BLaER1 (cell line): ENCODE results near the gene PPP2R2C.

ENCODE experiments used
- H3K27ac ChIP-seq: shearing (Covaris generic); formaldehyde crosslinking; 2 replicates; pipeline ENCODE4 v1.8.1; 2022
- H3K27me3 ChIP-seq: shearing (Covaris generic); formaldehyde crosslinking; 2 replicates; pipeline ENCODE4 v1.8.1; 2022
- H3K36me3 ChIP-seq: shearing (Covaris generic); formaldehyde crosslinking; 2 replicates; pipeline ENCODE4 v1.8.1; 2022
- H3K4me1 ChIP-seq: shearing (Covaris generic); formaldehyde crosslinking; 2 replicates; pipeline ENCODE4 v1.8.1; 2022
- H3K4me2 ChIP-seq: shearing (Covaris generic); formaldehyde crosslinking; 2 replicates; pipeline ENCODE4 v1.8.1; 2022
- H3K4me3 ChIP-seq: shearing (Covaris generic); formaldehyde crosslinking; 2 replicates; pipeline ENCODE4 v1.8.1; 2022
- H3K9ac ChIP-seq: shearing (Covaris generic); formaldehyde crosslinking; 2 replicates; pipeline ENCODE4 v1.8.1; 2022
- H3K9me3 ChIP-seq: shearing (Covaris generic); formaldehyde crosslinking; 2 replicates; pipeline ENCODE4 v1.8.1; 2022
- H4K20me1 ChIP-seq: shearing (Covaris generic); formaldehyde crosslinking; 2 replicates; pipeline ENCODE4 v1.8.1; 2022
- Cebpa-rat ChIP-seq: shearing (Covaris generic); IDR thresholded peaks from 2 replicates; pipeline ENCODE4 v1.8.1; 2022

Gene PPP2R2C

GRCh38 chr4:6280365-6280996 lies 191.9 kb downstream of the PPP2R2C start:
- Histone ChIP-seq H3K4me2 (peak overlapping the region; percentile 99), H3K4me1 (peaks cover 96% of the 10 kb centered on the region), H3K9ac (no peak overlapping the region; the same call in 1 of the 2 replicates), H3K36me3 (peaks cover 38% of the 10 kb centered on the region), H3K4me3 (no peak overlapping the region), H4K20me1 (peaks cover 75% of the 10 kb centered on the region), H3K27ac (0 out of 2 replicates have a peak overlapping the region, but pooled peaks have one; percentile 38), H3K27me3 (no peaks in the 10 kb centered on the region), H3K9me3 (no peaks in the 10 kb centered on the region)
- no peak for TF ChIP-seq Cebpa-rat

- no peak for TF ChIP-seq Cebpa-rat
- Histone ChIP-seq H4K20me1 (peaks cover 79% of the 10 kb centered on the region), H3K36me3 (peaks cover 36% of the 10 kb centered on the region), H3K4me1 (peaks cover 100% of the 10 kb centered on the region), H3K27ac (peak overlapping the region; percentile 13; the same call in 1 of the 2 replicates), H3K9me3 (no peaks in the 10 kb centered on the region), H3K27me3 (no peaks in the 10 kb centered on the region), H3K9ac (peak overlapping the region; percentile 9; the same call in 1 of the 2 replicates), H3K4me2 (peak overlapping the region; percentile 99), H3K4me3 (no peak overlapping the region)
Measured at GRCh38 chr4:6279582-6280289, 192.7 kb downstream of the PPP2R2C start.

GRCh38 chr4:6278801-6279197 lies 193.6 kb downstream of the PPP2R2C start:
- H3K27me3 ChIP-seq = no peaks in the 10 kb centered on the region
- peaks cover 83% of the 10 kb centered on the region for H4K20me1 ChIP-seq
- H3K4me2 ChIP-seq = peak overlapping the region; percentile 99
- TF ChIP-seq Cebpa-rat = no peak
- H3K27ac ChIP-seq = peak overlapping the region; percentile 80
- H3K9ac ChIP-seq = peak overlapping the region; percentile 65
- H3K9me3 ChIP-seq = no peaks in the 10 kb centered on the region
- H3K4me1 ChIP-seq = peaks cover 100% of the 10 kb centered on the region
- peaks cover 36% of the 10 kb centered on the region for H3K36me3 ChIP-seq
- 0 out of 2 replicates have a peak overlapping the region, but pooled peaks have one; percentile 29 for H3K4me3 ChIP-seq

- Histone ChIP-seq H3K9me3 (no peaks in the 10 kb centered on the region), H3K4me2 (peak overlapping the region; percentile 99), H3K27ac (peak overlapping the region; percentile 80), H4K20me1 (peaks cover 89% of the 10 kb centered on the region), H3K4me3 (peak overlapping the region; percentile 29; the same call in 1 of the 2 replicates), H3K36me3 (peaks cover 32% of the 10 kb centered on the region), H3K4me1 (peaks cover 100% of the 10 kb centered on the region), H3K9ac (peak overlapping the region; percentile 65), H3K27me3 (no peaks in the 10 kb centered on the region)
- TF ChIP-seq Cebpa-rat = no peak
Measured at GRCh38 chr4:6277935-6278800, 194.2 kb downstream of the PPP2R2C start.

- Histone ChIP-seq H3K27ac (peak overlapping the region; percentile 80), H4K20me1 (peaks cover 96% of the 10 kb centered on the region), H3K27me3 (no peaks in the 10 kb centered on the region), H3K4me3 (no peak overlapping the region), H3K36me3 (peaks cover 27% of the 10 kb centered on the region), H3K4me1 (peaks cover 100% of the 10 kb centered on the region), H3K4me2 (peak overlapping the region; percentile 99), H3K9me3 (no peaks in the 10 kb centered on the region), H3K9ac (peak overlapping the region; percentile 65; the same call in 1 of the 2 replicates)
- TF ChIP-seq Cebpa-rat = no peak
Measured at GRCh38 chr4:6277139-6277802, 195.1 kb downstream of the PPP2R2C start.

- Histone ChIP-seq H4K20me1 (peaks cover 96% of the 10 kb centered on the region), H3K27me3 (peaks cover under 1% of the 10 kb centered on the region), H3K36me3 (peaks cover 17% of the 10 kb centered on the region), H3K9ac (peak overlapping the region; percentile 28; the same call in 1 of the 2 replicates), H3K9me3 (no peaks in the 10 kb centered on the region), H3K27ac (peak overlapping the region; percentile 35; the same call in 1 of the 2 replicates), H3K4me2 (peak overlapping the region; percentile 99), H3K4me3 (no peak overlapping the region), H3K4me1 (peaks cover 100% of the 10 kb centered on the region)
- TF ChIP-seq Cebpa-rat = no peak
Measured at GRCh38 chr4:6275898-6276806, 196.3 kb downstream of the PPP2R2C start.

GRCh38 chr4:6275351-6275750 lies 197.1 kb downstream of the PPP2R2C start:
- H3K27ac ChIP-seq = no peak overlapping the region
- H4K20me1 ChIP-seq = peaks cover 96% of the 10 kb centered on the region
- H3K36me3 ChIP-seq = peaks cover 9% of the 10 kb centered on the region
- H3K9ac ChIP-seq = no peak overlapping the region
- peaks cover 100% of the 10 kb centered on the region for H3K4me1 ChIP-seq
- H3K27me3 ChIP-seq = peaks cover 9% of the 10 kb centered on the region
- no peaks in the 10 kb centered on the region for H3K9me3 ChIP-seq
- no peak for TF ChIP-seq Cebpa-rat
- H3K4me3 ChIP-seq = no peak overlapping the region
- peak overlapping the region; percentile 99 for H3K4me2 ChIP-seq

- Histone ChIP-seq H3K4me3 (no peak overlapping the region; the same call in 1 of the 2 replicates), H3K27me3 (peaks cover 10% of the 10 kb centered on the region), H4K20me1 (peaks cover 80% of the 10 kb centered on the region), H3K9me3 (no peaks in the 10 kb centered on the region), H3K36me3 (no peaks in the 10 kb centered on the region), H3K27ac (no peak overlapping the region), H3K4me1 (peaks cover 91% of the 10 kb centered on the region), H3K4me2 (peak overlapping the region; percentile 99), H3K9ac (no peak overlapping the region)
- TF ChIP-seq Cebpa-rat = no peak
Measured at GRCh38 chr4:6273661-6273990, 198.8 kb downstream of the PPP2R2C start.
